Ishikawa (cell line): Measurements from ENCODE around the gene PACSIN3.

ENCODE experiments used
- CEBPB ChIP-seq: IDR thresholded peaks from 2 replicates; pipeline ENCODE4 v1.6.1; 2012
- CREB1 ChIP-seq: IDR thresholded peaks from 2 replicates; pipeline ENCODE4 v1.6.1; 2012; ENCODE audit warnings: low read depth
- EGR1 ChIP-seq: IDR thresholded peaks from 2 replicates; pipeline ENCODE4 v1.6.1; 2012
- EP300 ChIP-seq: IDR thresholded peaks from 2 replicates; pipeline ENCODE4 v1.6.1; 2012; ENCODE audit warnings: borderline replicate concordance
- NFIC ChIP-seq: IDR thresholded peaks from 2 replicates; pipeline ENCODE4 v1.6.1; 2012
- RAD21 ChIP-seq: IDR thresholded peaks from 2 replicates; pipeline ENCODE4 v1.6.1; 2012; ENCODE audit warnings: low read depth
- TAF1 ChIP-seq: IDR thresholded peaks from 2 replicates; pipeline ENCODE4 v1.6.1; 2012; ENCODE audit warnings: low read depth, mild to moderate bottlenecking
- YY1 ChIP-seq: IDR thresholded peaks from 2 replicates; pipeline ENCODE4 v1.6.1; 2012; ENCODE audit warnings: low read depth
- ZBTB7A ChIP-seq: IDR thresholded peaks from 2 replicates; pipeline ENCODE4 v1.6.1; 2012; ENCODE audit warnings: low read depth
- TF ChIP-seq, protein P1 (sequence below): IDR thresholded peaks from 2 replicates; pipeline ENCODE4 v1.6.1; 2012
- TF ChIP-seq, protein P2 (sequence below): IDR thresholded peaks from 2 replicates; pipeline ENCODE4 v1.6.1; 2012; ENCODE audit warnings: low read depth, mild to moderate bottlenecking
- TF ChIP-seq, protein P3 (sequence below): IDR thresholded peaks from 2 replicates; pipeline ENCODE4 v1.6.1; 2012

- TF ChIP-seq TAF1: no peak
- TF ChIP-seq CREB1: no peak
- no peak for TF ChIP-seq EP300
- TF ChIP-seq, protein P1, sequence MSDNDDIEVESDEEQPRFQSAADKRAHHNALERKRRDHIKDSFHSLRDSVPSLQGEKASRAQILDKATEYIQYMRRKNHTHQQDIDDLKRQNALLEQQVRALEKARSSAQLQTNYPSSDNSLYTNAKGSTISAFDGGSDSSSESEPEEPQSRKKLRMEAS: no peak
- TF ChIP-seq, protein P2, sequence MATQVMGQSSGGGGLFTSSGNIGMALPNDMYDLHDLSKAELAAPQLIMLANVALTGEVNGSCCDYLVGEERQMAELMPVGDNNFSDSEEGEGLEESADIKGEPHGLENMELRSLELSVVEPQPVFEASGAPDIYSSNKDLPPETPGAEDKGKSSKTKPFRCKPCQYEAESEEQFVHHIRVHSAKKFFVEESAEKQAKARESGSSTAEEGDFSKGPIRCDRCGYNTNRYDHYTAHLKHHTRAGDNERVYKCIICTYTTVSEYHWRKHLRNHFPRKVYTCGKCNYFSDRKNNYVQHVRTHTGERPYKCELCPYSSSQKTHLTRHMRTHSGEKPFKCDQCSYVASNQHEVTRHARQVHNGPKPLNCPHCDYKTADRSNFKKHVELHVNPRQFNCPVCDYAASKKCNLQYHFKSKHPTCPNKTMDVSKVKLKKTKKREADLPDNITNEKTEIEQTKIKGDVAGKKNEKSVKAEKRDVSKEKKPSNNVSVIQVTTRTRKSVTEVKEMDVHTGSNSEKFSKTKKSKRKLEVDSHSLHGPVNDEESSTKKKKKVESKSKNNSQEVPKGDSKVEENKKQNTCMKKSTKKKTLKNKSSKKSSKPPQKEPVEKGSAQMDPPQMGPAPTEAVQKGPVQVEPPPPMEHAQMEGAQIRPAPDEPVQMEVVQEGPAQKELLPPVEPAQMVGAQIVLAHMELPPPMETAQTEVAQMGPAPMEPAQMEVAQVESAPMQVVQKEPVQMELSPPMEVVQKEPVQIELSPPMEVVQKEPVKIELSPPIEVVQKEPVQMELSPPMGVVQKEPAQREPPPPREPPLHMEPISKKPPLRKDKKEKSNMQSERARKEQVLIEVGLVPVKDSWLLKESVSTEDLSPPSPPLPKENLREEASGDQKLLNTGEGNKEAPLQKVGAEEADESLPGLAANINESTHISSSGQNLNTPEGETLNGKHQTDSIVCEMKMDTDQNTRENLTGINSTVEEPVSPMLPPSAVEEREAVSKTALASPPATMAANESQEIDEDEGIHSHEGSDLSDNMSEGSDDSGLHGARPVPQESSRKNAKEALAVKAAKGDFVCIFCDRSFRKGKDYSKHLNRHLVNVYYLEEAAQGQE: no peak
- TF ChIP-seq EGR1: no peak
- no peak for TF ChIP-seq NFIC
- TF ChIP-seq RAD21: no peak
- TF ChIP-seq ZBTB7A: no peak
- TF ChIP-seq, protein P3, sequence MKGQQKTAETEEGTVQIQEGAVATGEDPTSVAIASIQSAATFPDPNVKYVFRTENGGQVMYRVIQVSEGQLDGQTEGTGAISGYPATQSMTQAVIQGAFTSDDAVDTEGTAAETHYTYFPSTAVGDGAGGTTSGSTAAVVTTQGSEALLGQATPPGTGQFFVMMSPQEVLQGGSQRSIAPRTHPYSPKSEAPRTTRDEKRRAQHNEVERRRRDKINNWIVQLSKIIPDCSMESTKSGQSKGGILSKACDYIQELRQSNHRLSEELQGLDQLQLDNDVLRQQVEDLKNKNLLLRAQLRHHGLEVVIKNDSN: no peak
- TF ChIP-seq CEBPB: no peak
- TF ChIP-seq YY1: no peak
These were observed 46.8 kb upstream of the PACSIN3 start for GRCh38 chr11:47233051-47233450.
